HepG2 (cell line): ENCODE measurements around the gene TEAD3. TPM values are rescaled to one million over a fixed set of nuclear protein-coding genes. Genes with fewer than 3 reads are reported as not detected.

Source experiments
- ATRX ChIP-seq: sonication (generic); formaldehyde crosslinking; IDR thresholded peaks from 2 replicates; pipeline ENCODE4 v1.4.0; 2020; ENCODE audit warnings: missing genetic modification reagents, borderline replicate concordance
- CBX2 ChIP-seq, 2 experiments: fragments of 200-600 bp in 1 of 2; sonication (generic); formaldehyde crosslinking in 1 of 2; IDR thresholded peaks; 2 replicates each; pipeline versions ENCODE4 v1.7.0 to v1.8.1; 2018 to 2022; ENCODE audit warnings: low read depth in 2 of 2, low read length in 1 of 2, mild to moderate bottlenecking in 1 of 2, missing genetic modification reagents in 1 of 2
- EHMT2 ChIP-seq: fragments of 200-600 bp; sonication (generic); IDR thresholded peaks from 2 replicates; pipeline ENCODE4 v1.7.0; 2017; ENCODE audit warnings: antibody characterized with exemption, low read depth, low read length, borderline replicate concordance
- NONO ChIP-seq, 2 experiments: fragments of 450-650 bp in 1 of 2; sonication (generic) in 1 of 2; formaldehyde crosslinking in 1 of 2; IDR thresholded peaks in 1 of 2; conservative IDR thresholded peaks in 1 of 2; 2 replicates each; pipeline versions ENCODE4 v1.6.1 to v1.8.0; 2017 to 2022; ENCODE audit warnings: mild to moderate bottlenecking in 1 of 2, missing genetic modification reagents in 1 of 2, moderate library complexity in 1 of 2
- SMARCC2 ChIP-seq: fragments of 450-650 bp; IDR thresholded peaks from 2 replicates; pipeline ENCODE4 v1.6.1; 2017; ENCODE audit warnings: antibody characterized with exemption, mild to moderate bottlenecking
- ZNF235 ChIP-seq: sonication (generic); formaldehyde crosslinking; IDR thresholded peaks from 2 replicates; pipeline ENCODE4 v1.8.1; 2023; ENCODE audit warnings: mild to moderate bottlenecking, missing genetic modification reagents, borderline replicate concordance
- ZNF24 ChIP-seq: fragments of 450-650 bp; IDR thresholded peaks from 2 replicates; pipeline ENCODE4 v1.6.1; 2017; ENCODE audit warnings: antibody characterized with exemption, mild to moderate bottlenecking
- ZNF562 ChIP-seq: sonication (generic); formaldehyde crosslinking; IDR thresholded peaks from 2 replicates; pipeline ENCODE4 v1.8.0; 2022; ENCODE audit warnings: missing genetic modification reagents, borderline replicate concordance
- ZNF670 ChIP-seq: sonication (generic); formaldehyde crosslinking; IDR thresholded peaks from 2 replicates; pipeline ENCODE4 v1.8.0; 2022; ENCODE audit warnings: mild to moderate bottlenecking, missing genetic modification reagents, borderline replicate concordance
- ZNF678 ChIP-seq: sonication (generic); formaldehyde crosslinking; IDR thresholded peaks from 2 replicates; pipeline ENCODE4 v1.4.0; 2020; ENCODE audit warnings: mild to moderate bottlenecking, missing genetic modification reagents
- ZNF761 ChIP-seq: sonication (generic); formaldehyde crosslinking; conservative IDR thresholded peaks from 2 replicates; pipeline ENCODE4 v1.4.0; 2020; ENCODE audit warnings: mild to moderate bottlenecking, missing genetic modification reagents
- ZNF766 ChIP-seq: sonication (generic); formaldehyde crosslinking; IDR thresholded peaks from 2 replicates; pipeline ENCODE4 v1.5.0; 2020; ENCODE audit warnings: missing genetic modification reagents, borderline replicate concordance
- ZNF788 ChIP-seq: sonication (generic); formaldehyde crosslinking; IDR thresholded peaks from 2 replicates; pipeline ENCODE4 v1.5.0; 2020; ENCODE audit warnings: mild to moderate bottlenecking, missing genetic modification reagents, borderline replicate concordance
- ZSCAN31 ChIP-seq: sonication (generic); formaldehyde crosslinking; IDR thresholded peaks from 2 replicates; pipeline ENCODE4 v1.5.0; 2020; ENCODE audit warnings: low read depth, mild to moderate bottlenecking, missing genetic modification reagents
- polyA plus RNA-seq, 8 experiments: library from polyadenylated mRNA; depleted of rRNA in 3 of 8; stranded (reverse) in 7 of 8; unstranded in 1 of 8; fragments of >200 nt; fragmentation: Illumina TruSeq in 4 of 8; extraction: Trizol in 4 of 8; gene quantifications; 2 replicates each; pipeline versions ENCODE4 v1.2.1 to v1.2.3, GENCODE V29; 2011 to 2016; ENCODE audit warnings: low read depth in 4 of 8, missing spikeins in 1 of 8, mixed read lengths in 1 of 8; ENCODE audit not compliant: insufficient read depth in 1 of 8
- total RNA-seq, 5 experiments: library from RNA; depleted of rRNA; stranded (reverse); fragments of >200 nt; fragmentation: Illumina TruSeq; extraction: Trizol; gene quantifications; 2 replicates each; pipeline ENCODE4 v1.2.3, GENCODE V29; 2016; ENCODE audit warnings: low read depth in 1 of 5
- TF ChIP-seq, protein P1 (sequence below): sonication (generic); formaldehyde crosslinking; IDR thresholded peaks from 2 replicates; pipeline ENCODE4 v1.5.1; 2020; ENCODE audit warnings: missing genetic modification reagents, mild to moderate bottlenecking, borderline replicate concordance
- TF ChIP-seq, protein P2 (sequence below): sonication (generic); formaldehyde crosslinking; IDR thresholded peaks from 2 replicates; pipeline ENCODE4 v1.4.0; 2020; ENCODE audit warnings: mild to moderate bottlenecking, missing genetic modification reagents
- TF ChIP-seq, protein P3 (sequence below): sonication (generic); formaldehyde crosslinking; conservative IDR thresholded peaks from 2 replicates; pipeline ENCODE4 v1.4.0; 2020; ENCODE audit warnings: missing genetic modification reagents
- TF ChIP-seq, protein P4 (sequence below): sonication (generic); formaldehyde crosslinking; IDR thresholded peaks from 2 replicates; pipeline ENCODE4 v1.4.0; 2020; ENCODE audit warnings: missing genetic modification reagents, mild to moderate bottlenecking, borderline replicate concordance
- TF ChIP-seq, protein P5 (sequence below): fragments of 450-650 bp; IDR thresholded peaks from 2 replicates; pipeline ENCODE4 v1.6.1; 2016

Gene TEAD3
- total and polyA plus RNA-seq, 2 of the 13 experiments (the other 11 are each of a cell fraction or from before 2014, with no cell fraction given): 15.1 to 16.5 TPM

DNA sequence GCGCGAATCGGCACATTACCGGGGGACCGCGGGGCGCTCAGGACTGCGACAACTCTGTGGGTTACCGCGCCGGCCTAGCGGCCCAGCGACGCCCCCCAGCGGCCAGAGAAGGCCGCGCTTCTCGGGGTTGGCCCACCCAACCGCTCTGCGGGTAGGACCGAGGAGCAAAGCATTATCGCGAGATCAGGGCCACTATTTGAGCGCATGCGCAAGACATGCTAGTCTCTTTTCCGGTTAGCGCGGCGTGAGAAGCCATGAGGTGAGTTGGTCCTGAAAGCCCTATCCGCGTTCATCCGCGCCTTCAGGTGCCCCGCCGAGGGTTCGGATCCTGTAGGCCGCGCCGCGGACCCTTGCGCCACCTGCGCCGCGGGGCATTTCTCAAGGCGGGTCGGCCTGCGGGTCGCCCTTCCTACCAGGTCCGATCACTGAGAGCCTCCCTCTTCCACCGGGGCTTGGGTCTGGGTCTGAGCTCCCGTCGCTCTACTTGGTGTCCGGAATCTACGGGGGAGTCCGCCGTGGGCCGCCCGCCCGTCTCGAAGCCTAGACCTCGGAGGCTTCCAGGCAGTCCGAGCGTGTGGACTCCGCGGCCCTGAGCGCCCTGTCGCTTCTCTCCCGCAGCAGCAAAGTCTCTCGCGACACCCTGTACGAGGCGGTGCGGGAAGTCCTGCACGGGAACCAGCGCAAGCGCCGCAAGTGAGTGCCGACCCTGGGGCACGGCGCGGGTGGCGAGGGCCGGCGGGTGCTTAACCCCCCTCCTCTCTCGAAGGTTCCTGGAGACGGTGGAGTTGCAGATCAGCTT is 28.5 kb downstream of the TEAD3 start, which contains the start of gene RPL10A (continued):
- TF ChIP-seq ZNF766 (CRISPR knock-in tag) (no peak; the same call in none of the 2 replicates), ATRX (CRISPR knock-in tag) (no peak; the same call in 1 of the 2 replicates), NONO (IDR thresholded peaks at IDR 0.05) (no peak), NONO (CRISPR knock-in tag; conservative IDR thresholded peaks at IDR 0.05) (peak; percentile 98), ZNF788 (CRISPR knock-in tag) (peak; percentile 95; the same call in 1 of the 2 replicates), ZNF562 (no peak), ZNF670 (CRISPR knock-in tag) (peak; percentile 95), ZNF235 (CRISPR knock-in tag) (peak; percentile 43; the same call in 1 of the 2 replicates), SMARCC2 (no peak), ZNF761 (CRISPR knock-in tag) (peak; percentile 90; the same call in 1 of the 2 replicates), ZNF678 (0 out of 2 replicates have a peak, but pooled peaks have one; percentile 33), ZNF24 (peak; percentile 69; the same call in 1 of the 2 replicates), ZSCAN31 (CRISPR knock-in tag) (peak; percentile 83), EHMT2 (no peak), CBX2 (IDR thresholded peaks at IDR 0.05; ENCODE audit: low read depth, low read length) (no peak), CBX2 (CRISPR knock-in tag; IDR thresholded peaks at IDR 0.05; ENCODE audit: low read depth) (no peak; the same call in 1 of the 2 replicates)
- TF ChIP-seq, protein P1, sequence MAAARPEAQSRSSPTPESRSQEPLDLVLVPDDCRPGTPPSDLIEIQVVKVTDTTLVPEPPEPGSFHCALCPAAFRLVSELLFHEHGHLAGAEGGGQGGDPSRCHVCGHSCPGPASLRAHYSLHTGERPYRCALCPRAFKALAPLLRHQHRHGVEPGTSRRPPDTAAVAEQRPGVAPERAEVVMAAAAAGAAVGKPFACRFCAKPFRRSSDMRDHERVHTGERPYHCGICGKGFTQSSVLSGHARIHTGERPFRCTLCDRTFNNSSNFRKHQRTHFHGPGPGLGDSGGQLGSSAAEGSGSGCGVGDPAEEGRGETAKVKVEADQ (CRISPR knock-in tag): peak; percentile 75
- TF ChIP-seq, protein P2, sequence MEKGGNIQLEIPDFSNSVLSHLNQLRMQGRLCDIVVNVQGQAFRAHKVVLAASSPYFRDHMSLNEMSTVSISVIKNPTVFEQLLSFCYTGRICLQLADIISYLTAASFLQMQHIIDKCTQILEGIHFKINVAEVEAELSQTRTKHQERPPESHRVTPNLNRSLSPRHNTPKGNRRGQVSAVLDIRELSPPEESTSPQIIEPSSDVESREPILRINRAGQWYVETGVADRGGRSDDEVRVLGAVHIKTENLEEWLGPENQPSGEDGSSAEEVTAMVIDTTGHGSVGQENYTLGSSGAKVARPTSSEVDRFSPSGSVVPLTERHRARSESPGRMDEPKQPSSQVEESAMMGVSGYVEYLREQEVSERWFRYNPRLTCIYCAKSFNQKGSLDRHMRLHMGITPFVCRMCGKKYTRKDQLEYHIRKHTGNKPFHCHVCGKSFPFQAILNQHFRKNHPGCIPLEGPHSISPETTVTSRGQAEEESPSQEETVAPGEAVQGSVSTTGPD: 0 out of 2 replicates have a peak, but pooled peaks have one; percentile 5
- TF ChIP-seq, protein P3, sequence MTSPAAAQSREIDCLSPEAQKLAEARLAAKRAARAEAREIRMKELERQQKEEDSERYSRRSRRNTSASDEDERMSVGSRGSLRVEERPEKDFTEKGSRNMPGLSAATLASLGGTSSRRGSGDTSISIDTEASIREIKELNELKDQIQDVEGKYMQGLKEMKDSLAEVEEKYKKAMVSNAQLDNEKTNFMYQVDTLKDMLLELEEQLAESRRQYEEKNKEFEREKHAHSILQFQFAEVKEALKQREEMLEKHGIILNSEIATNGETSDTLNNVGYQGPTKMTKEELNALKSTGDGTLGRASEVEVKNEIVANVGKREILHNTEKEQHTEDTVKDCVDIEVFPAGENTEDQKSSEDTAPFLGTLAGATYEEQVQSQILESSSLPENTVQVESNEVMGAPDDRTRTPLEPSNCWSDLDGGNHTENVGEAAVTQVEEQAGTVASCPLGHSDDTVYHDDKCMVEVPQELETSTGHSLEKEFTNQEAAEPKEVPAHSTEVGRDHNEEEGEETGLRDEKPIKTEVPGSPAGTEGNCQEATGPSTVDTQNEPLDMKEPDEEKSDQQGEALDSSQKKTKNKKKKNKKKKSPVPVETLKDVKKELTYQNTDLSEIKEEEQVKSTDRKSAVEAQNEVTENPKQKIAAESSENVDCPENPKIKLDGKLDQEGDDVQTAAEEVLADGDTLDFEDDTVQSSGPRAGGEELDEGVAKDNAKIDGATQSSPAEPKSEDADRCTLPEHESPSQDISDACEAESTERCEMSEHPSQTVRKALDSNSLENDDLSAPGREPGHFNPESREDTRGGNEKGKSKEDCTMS (CRISPR knock-in tag): peak; percentile 27; the same call in 1 of the 2 replicates
- TF ChIP-seq, protein P4, sequence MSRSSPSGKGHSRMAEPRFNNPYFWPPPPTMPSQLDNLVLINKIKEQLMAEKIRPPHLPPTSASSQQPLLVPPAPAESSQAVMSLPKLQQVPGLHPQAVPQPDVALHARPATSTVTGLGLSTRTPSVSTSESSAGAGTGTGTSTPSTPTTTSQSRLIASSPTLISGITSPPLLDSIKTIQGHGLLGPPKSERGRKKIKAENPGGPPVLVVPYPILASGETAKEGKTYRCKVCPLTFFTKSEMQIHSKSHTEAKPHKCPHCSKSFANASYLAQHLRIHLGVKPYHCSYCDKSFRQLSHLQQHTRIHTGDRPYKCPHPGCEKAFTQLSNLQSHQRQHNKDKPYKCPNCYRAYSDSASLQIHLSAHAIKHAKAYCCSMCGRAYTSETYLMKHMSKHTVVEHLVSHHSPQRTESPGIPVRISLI (CRISPR knock-in tag): peak; percentile 8; the same call in 1 of the 2 replicates
- TF ChIP-seq, protein P5, sequence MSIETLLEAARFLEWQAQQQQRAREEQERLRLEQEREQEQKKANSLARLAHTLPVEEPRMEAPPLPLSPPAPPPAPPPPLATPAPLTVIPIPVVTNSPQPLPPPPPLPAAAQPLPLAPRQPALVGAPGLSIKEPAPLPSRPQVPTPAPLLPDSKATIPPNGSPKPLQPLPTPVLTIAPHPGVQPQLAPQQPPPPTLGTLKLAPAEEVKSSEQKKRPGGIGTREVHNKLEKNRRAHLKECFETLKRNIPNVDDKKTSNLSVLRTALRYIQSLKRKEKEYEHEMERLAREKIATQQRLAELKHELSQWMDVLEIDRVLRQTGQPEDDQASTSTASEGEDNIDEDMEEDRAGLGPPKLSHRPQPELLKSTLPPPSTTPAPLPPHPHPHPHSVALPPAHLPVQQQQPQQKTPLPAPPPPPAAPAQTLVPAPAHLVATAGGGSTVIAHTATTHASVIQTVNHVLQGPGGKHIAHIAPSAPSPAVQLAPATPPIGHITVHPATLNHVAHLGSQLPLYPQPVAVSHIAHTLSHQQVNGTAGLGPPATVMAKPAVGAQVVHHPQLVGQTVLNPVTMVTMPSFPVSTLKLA: no peak
